IMR-90 (cell line): ENCODE measurements around the gene DDAH2. TPM values are rescaled to one million over a fixed set of nuclear protein-coding genes. Genes with fewer than 3 reads are reported as not detected.

Experiments used
- ATAC-seq: fragments of 200-7000 bp; cut with Tn5 transposase; 2 replicates; pipeline ENCODE4 v1.9.1; 2020; ENCODE audit warnings: low read depth, mild to moderate bottlenecking, moderate library complexity
- BruUV-seq: library from RNA; stranded (reverse); fragments of 400-500 nt; replicated peaks from 2 replicates; lab custom pipeline; 2021; lab: Mats Ljungman, UMichigan
- CTCF ChIA-PET: fragments of 300-600 bp; formaldehyde crosslinking; extraction: SDS; loops from one replicate; lab custom pipeline; 2021; ENCODE audit warnings: antibody characterized with exemption; lab: Yijun Ruan, JAX
- POLR2A ChIA-PET: fragments of 300-600 bp; sonication (Branson Sonifier 250); formaldehyde crosslinking; loops from one replicate; lab custom pipeline; 2022; ENCODE audit warnings: antibody characterized with exemption; ENCODE audit not compliant: unreplicated experiment; lab: Charles Lee
- DNase-seq: peaks from one replicate; pipeline ENCODE4 v3.0.0; 2013
- H2AFZ ChIP-seq: replicated peaks from 2 replicates; pipeline ENCODE3; 2013; ENCODE audit warnings: low read length, mild to moderate bottlenecking; ENCODE audit not compliant: poor library complexity
- H2AK5ac ChIP-seq: 2 replicates; pipeline ENCODE4 v1.6.1; 2013; ENCODE audit warnings: low read depth, low read length, inconsistent platforms
- H2AK9ac ChIP-seq: replicated peaks from 2 replicates; pipeline ENCODE3; 2013; ENCODE audit warnings: mild to moderate bottlenecking, low read depth, low read length, moderate library complexity; ENCODE audit not compliant: poor library complexity
- H2BK120ac ChIP-seq: 2 replicates; pipeline ENCODE4 v1.6.1; 2013; ENCODE audit warnings: low read depth, low read length, inconsistent platforms
- H2BK15ac ChIP-seq: 3 replicates; pipeline ENCODE4 v1.6.1; 2013; ENCODE audit warnings: low read depth, low read length, inconsistent platforms
- H2BK20ac ChIP-seq: 2 replicates; pipeline ENCODE4 v1.6.1; 2013; ENCODE audit warnings: low read depth, mild to moderate bottlenecking, inconsistent platforms, low read length, moderate library complexity
- H2BK5ac ChIP-seq: 2 replicates; pipeline ENCODE4 v1.6.1; 2013; ENCODE audit warnings: mild to moderate bottlenecking, low read depth, low read length, inconsistent platforms; ENCODE audit not compliant: poor library complexity, severe bottlenecking
- H3K14ac ChIP-seq: replicated peaks from 2 replicates; pipeline ENCODE4 v1.6.1; 2013; ENCODE audit warnings: low read depth, low read length, inconsistent platforms
- H3K18ac ChIP-seq: 2 replicates; pipeline ENCODE4 v1.6.1; 2013; ENCODE audit warnings: low read depth, low read length, control low read depth
- H3K23ac ChIP-seq: 2 replicates; pipeline ENCODE4 v1.6.1; 2013; ENCODE audit warnings: low read depth, low read length, inconsistent platforms
- H3K27ac ChIP-seq: 2 replicates; pipeline ENCODE4 v1.5.1; 2013; ENCODE audit warnings: mild to moderate bottlenecking, control low read depth, low read length; ENCODE audit not compliant: insufficient read depth
- H3K27me3 ChIP-seq: 2 replicates; pipeline ENCODE4 v1.6.1; 2013; ENCODE audit warnings: low read length; ENCODE audit not compliant: control insufficient read depth, insufficient read depth
- H3K36me3 ChIP-seq: 2 replicates; pipeline ENCODE4 v1.6.1; 2013; ENCODE audit warnings: low read length, mixed read lengths; ENCODE audit not compliant: control insufficient read depth, insufficient read depth
- H3K4ac ChIP-seq: 2 replicates; pipeline ENCODE4 v1.6.1; 2013; ENCODE audit warnings: low read depth, low read length, inconsistent platforms
- H3K4me1 ChIP-seq: 2 replicates; pipeline ENCODE4 v1.6.1; 2013; ENCODE audit warnings: low read length, mixed read lengths; ENCODE audit not compliant: control insufficient read depth, insufficient read depth
- H3K4me2 ChIP-seq: 2 replicates; pipeline ENCODE4 v1.6.1; 2013; ENCODE audit warnings: low read depth, mild to moderate bottlenecking, control low read depth, low read length, moderate library complexity
- H3K4me3 ChIP-seq: 2 replicates; pipeline ENCODE4 v1.5.1; 2013; ENCODE audit warnings: low read depth, mild to moderate bottlenecking, control low read depth, low read length, moderate library complexity; ENCODE audit not compliant: insufficient read depth
- H3K56ac ChIP-seq: 2 replicates; pipeline ENCODE4 v1.6.1; 2013; ENCODE audit warnings: low read length, inconsistent platforms; ENCODE audit not compliant: insufficient read depth; ENCODE audit errors: extremely low read depth
- H3K79me1 ChIP-seq, 2 experiments: 2 replicates each; pipeline ENCODE4 v1.6.1; 2013; ENCODE audit warnings: low read length in 2 of 2, inconsistent platforms in 1 of 2, low read depth in 1 of 2
- H3K9ac ChIP-seq: 2 replicates; pipeline ENCODE4 v1.6.1; 2013; ENCODE audit warnings: low read depth, low read length, control low read depth
- H3K9me1 ChIP-seq: 2 replicates; pipeline ENCODE4 v1.6.1; 2013; ENCODE audit warnings: low read length, inconsistent platforms; ENCODE audit not compliant: insufficient read depth
- H3K9me3 ChIP-seq: 2 replicates; pipeline ENCODE4 v1.6.1; 2013; ENCODE audit warnings: low read length; ENCODE audit not compliant: control insufficient read depth, insufficient read depth
- H4K20me1 ChIP-seq: 2 replicates; pipeline ENCODE4 v1.6.1; 2013; ENCODE audit warnings: low read length, inconsistent platforms; ENCODE audit not compliant: insufficient read depth
- H4K5ac ChIP-seq: 2 replicates; pipeline ENCODE4 v1.6.1; 2013; ENCODE audit warnings: mild to moderate bottlenecking, low read depth, low read length, control low read depth
- H4K8ac ChIP-seq, 2 experiments: 2 replicates each; pipeline ENCODE4 v1.6.1; 2013; ENCODE audit warnings: low read depth in 2 of 2, low read length in 2 of 2, control low read depth in 1 of 2, inconsistent platforms in 1 of 2
- H4K91ac ChIP-seq: 2 replicates; pipeline ENCODE4 v1.6.1; 2013; ENCODE audit warnings: low read depth, low read length, inconsistent platforms; ENCODE audit not compliant: insufficient read depth
- CHD1 ChIP-seq: IDR thresholded peaks from 2 replicates; pipeline ENCODE4 v1.6.1; 2012; ENCODE audit warnings: low read depth, low read length, improper control_type of control experiment
- MAFK ChIP-seq: IDR thresholded peaks from 2 replicates; pipeline ENCODE4 v1.6.1; 2012; ENCODE audit warnings: low read depth, low read length, improper control_type of control experiment
- WGBS, 2 experiments: methylation state at CpG; one replicate each; pipeline versions ENCODE4 v1.1.5 to v1.1.7; 2013; ENCODE audit warnings: missing lambda C conversion rate in 2 of 2; ENCODE audit not compliant: insufficient read length in 1 of 2; ENCODE audit errors: extremely low coverage in 2 of 2; 5-methylcytosine and 5-hydroxymethylcytosine counted together
- dilution Hi-C: fragments of 300-500 bp; cut with HindIII; formaldehyde crosslinking; loops from one replicate; pipeline ENCODE4 v1.14.3; 2018; ENCODE audit warnings: low sequenced_read_pairs; ENCODE audit not compliant: unreplicated experiment
- in situ Hi-C: fragments of 300-500 bp; cut with MboI; formaldehyde crosslinking; loops from 3 replicates; pipeline ENCODE4 v1.14.3; 2019; ENCODE audit warnings: low sequenced_read_pairs, inconsistent platforms, mixed read lengths
- intact Hi-C: fragments of 100-400 bp; cut with micrococcal nuclease; formaldehyde crosslinking; loops from 2 replicates; pipeline ENCODE4 v1.10.0; 2022
- microRNA-seq, 2 experiments: library from miRNA; stranded (forward) in 1 of 2; unstranded in 1 of 2; fragments of 10-50 nt in 1 of 2; fragments of <30 nt in 1 of 2; gene quantifications in 1 of 2; microRNA quantifications in 1 of 2; one replicate each; pipeline versions ENCODE3 to v1.1.0; 2013 to 2020; ENCODE audit not compliant: insufficient read depth in 1 of 2, insufficient read length in 1 of 2, unreplicated experiment in 1 of 2
- polyA plus RNA-seq, 3 experiments: library from polyadenylated mRNA; depleted of rRNA; stranded (reverse); fragments of >200 nt; gene quantifications; 2 replicates each; pipeline ENCODE4 v1.2.3, GENCODE V29; 2012; ENCODE audit warnings: low replicate concordance in 1 of 3
- small RNA-seq, 5 experiments: library from RNA; depleted of rRNA; stranded (forward); fragments of <200 nt; gene quantifications; one replicate each; pipeline ENCODE3, GENCODE V24; 2012
- total RNA-seq: library from RNA; depleted of rRNA; stranded (reverse); fragments of >200 nt; gene quantifications from 2 replicates; pipeline ENCODE4 v1.2.3, GENCODE V29; 2012; rRNA removed

The DDAH2 gene
- total and polyA plus RNA-seq, 2 of the 4 experiments (the other 2 are of a cell fraction): 40.7 to 57.9 TPM

GRCh38 chr6:31677955-31678354, 51.1 kb downstream of the DDAH2 start:
- H2BK120ac ChIP-seq: no peak overlapping the region
- no peak overlapping the region for H2AK9ac ChIP-seq
- no peaks in the 10 kb centered on the region for H3K27me3 ChIP-seq
- TF ChIP-seq CHD1 (no peak), MAFK (no peak)
- no peaks in the 10 kb centered on the region for H3K9me3 ChIP-seq
- H3K27ac ChIP-seq: no peak overlapping the region
- H2BK20ac ChIP-seq: no peak overlapping the region
- no peak overlapping the region for H4K91ac ChIP-seq
- H3K9me1 ChIP-seq: no peaks in the 10 kb centered on the region
- H2BK5ac ChIP-seq: no peak overlapping the region
- H4K5ac ChIP-seq: no peak overlapping the region
- no peak overlapping the region for H3K4me3 ChIP-seq
- peaks cover 9% of the 10 kb centered on the region for H3K4me1 ChIP-seq
- H3K4me2 ChIP-seq: no peak overlapping the region
- DNase-seq: no peak
- H3K36me3 ChIP-seq: peaks cover 8% of the 10 kb centered on the region; the same call in 1 of the 2 replicates
- no peak overlapping the region for H2AFZ ChIP-seq
- H3K9ac ChIP-seq: no peak overlapping the region
- H3K23ac ChIP-seq: no peak overlapping the region
- no peak overlapping the region for H3K14ac ChIP-seq
- no peak overlapping the region for H3K4ac ChIP-seq
- H3K79me1 ChIP-seq: no peaks in the 10 kb centered on the region
- BruUV-seq: no TSS peak
- no peak for ATAC-seq
- in situ Hi-C loops (no loop called here), dilution Hi-C loops (no loop called here), intact Hi-C loops (no loop called here)
- H2BK15ac ChIP-seq: no peak overlapping the region
- no peak overlapping the region for H3K56ac ChIP-seq
- POLR2A ChIA-PET: no interaction called here
- CTCF ChIA-PET: no interaction called here
- no peak overlapping the region for H3K18ac ChIP-seq
- 68% methylated on average over 5 of the region's 8 CpGs; no CpG with 5 or more reads in 1 of the 2 experiments for WGBS, 2 experiments
- no peak overlapping the region for H2AK5ac ChIP-seq
- no peaks in the 10 kb centered on the region for H4K20me1 ChIP-seq
- no peak overlapping the region for H4K8ac ChIP-seq

Small RNA genes lying within 50 kb of the gene (microRNA-seq; reads per million reads assigned to microRNA genes)
- gene LY6G6D (ENCODE audit: insufficient read depth, insufficient read length) (not detected), gene MIR4646 (ENCODE audit: insufficient read depth in 1 of 2, insufficient read length in 1 of 2, unreplicated experiment in 1 of 2) (0.37 to 1.0 reads per million in 2 experiments), gene MSH5-SAPCD1 (ENCODE audit: insufficient read depth, insufficient read length) (not detected), gene RF00019 (ENCODE audit: insufficient read depth, insufficient read length) (not detected), gene RNU6-850P (ENCODE audit: insufficient read depth, insufficient read length) (not detected), gene SAPCD1 (ENCODE audit: insufficient read depth, insufficient read length) (not detected)

Small RNA genes lying within 50 kb of the gene (small RNA-seq; reads per million reads assigned to genes)
- gene LY6G6D (0 reads per million in 5 experiments), gene MIR4646 (0 reads per million in 5 experiments), gene MSH5-SAPCD1 (0 reads per million in 5 experiments), gene RF00019 (0 reads per million in 5 experiments), gene RNU6-850P (0 to 0.60 (median 0) reads per million in 5 experiments), gene SAPCD1 (0 reads per million in 5 experiments)

Other genes starting within 250 kb of the DDAH2 start
Only the 30 nearest of the 42 such genes appear.
- not detected in 2 replicates for gene LTA, start 157.0 kb downstream of the DDAH2 start, total RNA-seq
- not detected in 2 replicates for gene LTA, start 157.0 kb downstream of the DDAH2 start, polyA plus RNA-seq (2012; rRNA removed)
- gene TNF, start 153.7 kb downstream of the DDAH2 start, total RNA-seq: not detected in 2 replicates
- gene TNF, start 153.7 kb downstream of the DDAH2 start, polyA plus RNA-seq (2012; rRNA removed): not detected in 2 replicates
- not detected in 2 replicates for gene LTB, start 146.9 kb downstream of the DDAH2 start, total RNA-seq
- not detected in 2 replicates for gene LTB, start 146.9 kb downstream of the DDAH2 start, polyA plus RNA-seq (2012; rRNA removed)
- not detected in 2 replicates for gene LST1, start 143.0 kb downstream of the DDAH2 start, total RNA-seq
- gene LST1, start 143.0 kb downstream of the DDAH2 start, polyA plus RNA-seq (2012; rRNA removed): not detected in 2 replicates
- gene NCR3, start 136.3 kb downstream of the DDAH2 start, total RNA-seq: not detected in 2 replicates
- gene NCR3, start 136.3 kb downstream of the DDAH2 start, polyA plus RNA-seq (2012; rRNA removed): not detected in 2 replicates
- not detected in 2 replicates for gene AIF1, start 114.1 kb downstream of the DDAH2 start, total RNA-seq
- not detected in 2 replicates for gene AIF1, start 114.1 kb downstream of the DDAH2 start, polyA plus RNA-seq (2012; rRNA removed)
- 7.7 and 8.1 TPM in 2 replicates for gene PRRC2A, start 108.6 kb downstream of the DDAH2 start, total RNA-seq
- gene PRRC2A, start 108.6 kb downstream of the DDAH2 start, polyA plus RNA-seq (2012; rRNA removed): 88.6 and 101 TPM in 2 replicates
- gene BAG6, start 76.6 kb downstream of the DDAH2 start, total RNA-seq: 40.7 and 41.4 TPM in 2 replicates
- gene BAG6, start 76.6 kb downstream of the DDAH2 start, polyA plus RNA-seq (2012; rRNA removed): 134 and 151 TPM in 2 replicates
- 0.83 and 1.4 TPM in 2 replicates for gene APOM, start 73.4 kb downstream of the DDAH2 start, total RNA-seq
- gene APOM, start 73.4 kb downstream of the DDAH2 start, polyA plus RNA-seq (2012; rRNA removed): 3.5 and 3.8 TPM in 2 replicates
- gene C6orf47, start 68.5 kb downstream of the DDAH2 start, total RNA-seq: 13.1 and 14.2 TPM in 2 replicates
- 8.9 and 9.0 TPM in 2 replicates for gene C6orf47, start 68.5 kb downstream of the DDAH2 start, polyA plus RNA-seq (2012; rRNA removed)
- gene GPANK1, start 64.3 kb downstream of the DDAH2 start, total RNA-seq: 6.1 and 7.2 TPM in 2 replicates
- gene GPANK1, start 64.3 kb downstream of the DDAH2 start, polyA plus RNA-seq (2012; rRNA removed): 13.8 and 16.7 TPM in 2 replicates
- 218 and 240 TPM in 2 replicates for gene CSNK2B, start 63.2 kb downstream of the DDAH2 start, total RNA-seq
- 178 and 194 TPM in 2 replicates for gene CSNK2B, start 63.2 kb downstream of the DDAH2 start, polyA plus RNA-seq (2012; rRNA removed)
- 1.9 and 2.2 TPM in 2 replicates for gene LY6G5B, start 59.3 kb downstream of the DDAH2 start, total RNA-seq
- gene LY6G5B, start 59.3 kb downstream of the DDAH2 start, polyA plus RNA-seq (2012; rRNA removed): 10.2 and 13.6 TPM in 2 replicates
- 0.18 TPM in 1 of 2 replicates, not detected in the other for gene LY6G5C, start 48.2 kb downstream of the DDAH2 start, total RNA-seq
- 2.0 and 2.1 TPM in 2 replicates for gene LY6G5C, start 48.2 kb downstream of the DDAH2 start, polyA plus RNA-seq (2012; rRNA removed)
- 30.3 and 35.1 TPM in 2 replicates for gene ABHD16A, start 26.0 kb downstream of the DDAH2 start, total RNA-seq
- 31.5 and 34.6 TPM in 2 replicates for gene ABHD16A, start 26.0 kb downstream of the DDAH2 start, polyA plus RNA-seq (2012; rRNA removed)
- not detected in 2 replicates for gene LY6G6F, start 22.4 kb downstream of the DDAH2 start, total RNA-seq
- gene LY6G6F, start 22.4 kb downstream of the DDAH2 start, polyA plus RNA-seq (2012; rRNA removed): not detected in 2 replicates
- not detected in 2 replicates for gene LY6G6D, start 14.0 kb downstream of the DDAH2 start, total RNA-seq
- not detected in 2 replicates for gene LY6G6D, start 14.0 kb downstream of the DDAH2 start, polyA plus RNA-seq (2012; rRNA removed)
- not detected in 2 replicates for gene LY6G6C, start 7.6 kb downstream of the DDAH2 start, total RNA-seq
- not detected in 2 replicates for gene LY6G6C, start 7.6 kb downstream of the DDAH2 start, polyA plus RNA-seq (2012; rRNA removed)
- not detected in 2 replicates for gene MPIG6B, start 5.9 kb downstream of the DDAH2 start, total RNA-seq
- gene MPIG6B, start 5.9 kb downstream of the DDAH2 start, polyA plus RNA-seq (2012; rRNA removed): not detected in 2 replicates
- 992 and 1,185 TPM in 2 replicates for gene CLIC1, start 7.2 kb upstream of the DDAH2 start, total RNA-seq
- 692 and 706 TPM in 2 replicates for gene CLIC1, start 7.2 kb upstream of the DDAH2 start, polyA plus RNA-seq (2012; rRNA removed)
- gene MSH5, start 10.7 kb upstream of the DDAH2 start, total RNA-seq: 4.7 and 5.6 TPM in 2 replicates
- gene MSH5, start 10.7 kb upstream of the DDAH2 start, polyA plus RNA-seq (2012; rRNA removed): 14.5 and 15.7 TPM in 2 replicates
- gene SAPCD1, start 33.4 kb upstream of the DDAH2 start, total RNA-seq: not detected in 2 replicates
- gene SAPCD1, start 33.4 kb upstream of the DDAH2 start, polyA plus RNA-seq (2012; rRNA removed): 2.2 and 2.3 TPM in 2 replicates
- gene VWA7, start 48.0 kb upstream of the DDAH2 start, total RNA-seq: under 0.01 and 0.28 TPM in 2 replicates
- gene VWA7, start 48.0 kb upstream of the DDAH2 start, polyA plus RNA-seq (2012; rRNA removed): 1.0 and 1.4 TPM in 2 replicates
- 32.2 and 41.2 TPM in 2 replicates for gene VARS1, start 66.5 kb upstream of the DDAH2 start, total RNA-seq
- gene VARS1, start 66.5 kb upstream of the DDAH2 start, polyA plus RNA-seq (2012; rRNA removed): 39.6 and 42.0 TPM in 2 replicates
- gene LSM2, start 77.7 kb upstream of the DDAH2 start, total RNA-seq: 48.0 and 56.3 TPM in 2 replicates
- gene LSM2, start 77.7 kb upstream of the DDAH2 start, polyA plus RNA-seq (2012; rRNA removed): 55.0 and 61.0 TPM in 2 replicates
- 1.3 and 1.4 TPM in 2 replicates for gene HSPA1L, start 86.0 kb upstream of the DDAH2 start, total RNA-seq
- 0.97 and 1.0 TPM in 2 replicates for gene HSPA1L, start 86.0 kb upstream of the DDAH2 start, polyA plus RNA-seq (2012; rRNA removed)
- gene HSPA1A, start 86.2 kb upstream of the DDAH2 start, total RNA-seq: 94.6 and 102 TPM in 2 replicates
- 93.1 and 95.3 TPM in 2 replicates for gene HSPA1A, start 86.2 kb upstream of the DDAH2 start, polyA plus RNA-seq (2012; rRNA removed)
- gene HSPA1B, start 98.4 kb upstream of the DDAH2 start, total RNA-seq: 93.6 and 118 TPM in 2 replicates
- gene HSPA1B, start 98.4 kb upstream of the DDAH2 start, polyA plus RNA-seq (2012; rRNA removed): 59.4 and 61.1 TPM in 2 replicates
- gene NEU1, start 133.5 kb upstream of the DDAH2 start, total RNA-seq: 23.6 and 28.5 TPM in 2 replicates
- gene NEU1, start 133.5 kb upstream of the DDAH2 start, polyA plus RNA-seq (2012; rRNA removed): 36.2 and 37.3 TPM in 2 replicates
- gene SLC44A4, start 149.7 kb upstream of the DDAH2 start, total RNA-seq: 0.36 TPM in 1 of 2 replicates, not detected in the other
- 0.14 and 0.19 TPM in 2 replicates for gene SLC44A4, start 149.7 kb upstream of the DDAH2 start, polyA plus RNA-seq (2012; rRNA removed)